A549 (cell line): Measurements from ENCODE around the gene VAMP3. TPM values are rescaled to one million over a fixed set of nuclear protein-coding genes. Genes with fewer than 3 reads are reported as not detected.

ENCODE experiments used
- ATAC-seq, 2 experiments: fragments of 200-7000 bp in 1 of 2; fragments of >200 bp in 1 of 2; cut with Nextera tagmentation in 1 of 2; cut with Tn5 transposase in 1 of 2; 3 replicates each; pipeline versions ENCODE4 v1.8.0 to v1.9.1; 2018 to 2020; ENCODE audit warnings: mild to moderate bottlenecking in 1 of 2, moderate library complexity in 1 of 2
- CTCF ChIA-PET: fragments of 300-600 bp; sonication (Branson Sonifier 250); formaldehyde crosslinking; extraction: SDS; loops from one replicate; lab custom pipeline; 2021; ENCODE audit warnings: antibody characterized with exemption, inconsistent platforms; lab: Yijun Ruan, JAX
- POLR2A ChIA-PET: fragments of 350-600 bp; formaldehyde crosslinking; extraction: SDS; loops from one replicate; lab custom pipeline; 2021; ENCODE audit warnings: antibody characterized with exemption, inconsistent platforms; lab: Yijun Ruan, JAX
- DNase-seq, 2 experiments: peaks; one replicate each; pipeline versions ENCODE4 v3.0.0 to v3.0.0-alpha.2; 2011 to 2016; ENCODE audit warnings: low read depth in 1 of 2, low spot score in 1 of 2
- FAIRE-seq: peaks from 2 replicates; lab custom pipeline; 2011; peaks lifted over from hg19 to GRCh38; lab: Jason Lieb, UNC
- H3K27ac ChIP-seq, 2 experiments: fragments of >200 bp; sonication (Bioruptor Twin); formaldehyde crosslinking; 3 replicates each; pipeline ENCODE4 v1.5.1; 2016 to 2017
- H3K4me1 ChIP-seq: fragments of >200 bp; sonication (Bioruptor Twin); formaldehyde crosslinking; 3 replicates; pipeline ENCODE4 v1.6.1; 2016
- H3K4me2 ChIP-seq: fragments of >200 bp; sonication (Bioruptor Twin); formaldehyde crosslinking; 3 replicates; pipeline ENCODE4 v1.6.1; 2016
- H3K4me3 ChIP-seq: fragments of >200 bp; sonication (Bioruptor Twin); formaldehyde crosslinking; 3 replicates; pipeline ENCODE4 v1.5.1; 2016
- H3K9me3 ChIP-seq: fragments of >200 bp; sonication (Bioruptor Twin); formaldehyde crosslinking; 3 replicates; pipeline ENCODE4 v1.6.1; 2016
- CHD2 ChIP-seq: fragments of 150-350 bp; IDR thresholded peaks from 2 replicates; pipeline ENCODE4 v1.6.1; 2014; ENCODE audit warnings: low read length; ENCODE audit not compliant: partially characterized antibody
- EHF ChIP-seq: fragments of 250-450 bp; sonication (Bioruptor Pico); IDR thresholded peaks from 2 replicates; pipeline ENCODE4 v1.5.0; 2020; ENCODE audit warnings: mild to moderate bottlenecking
- EHMT2 ChIP-seq: fragments of 200-600 bp; sonication (generic); IDR thresholded peaks from 2 replicates; pipeline ENCODE4 v1.6.1; 2016; ENCODE audit warnings: antibody characterized with exemption, low read depth, mild to moderate bottlenecking, moderate library complexity
- ESRRA ChIP-seq: fragments of 150-350 bp; IDR thresholded peaks from 2 replicates; pipeline ENCODE4 v1.6.1; 2014; ENCODE audit warnings: mild to moderate bottlenecking, low read length, borderline replicate concordance
- FOSL2 ChIP-seq, 2 experiments: fragments of 450-650 bp in 1 of 2; fragments of >200 bp in 1 of 2; sonication (Bioruptor Twin) in 1 of 2; formaldehyde crosslinking; IDR thresholded peaks; 2 replicates each; pipeline versions ENCODE4 v1.5.0 to v1.6.1; 2016 to 2020; ENCODE audit warnings: mild to moderate bottlenecking in 1 of 2, moderate library complexity in 1 of 2
- FOXS1 ChIP-seq: fragments of 250-450 bp; sonication (Bioruptor Pico); IDR thresholded peaks from 2 replicates; pipeline ENCODE4 v1.5.0; 2020; ENCODE audit warnings: mild to moderate bottlenecking, moderate library complexity
- KDM1A ChIP-seq: fragments of 200-600 bp; sonication (generic); IDR thresholded peaks from 2 replicates; pipeline ENCODE4 v1.6.1; 2016; ENCODE audit warnings: low read depth, mild to moderate bottlenecking
- KDM5A ChIP-seq: fragments of 200-600 bp; sonication (generic); IDR thresholded peaks from 2 replicates; pipeline ENCODE4 v1.6.1; 2016; ENCODE audit warnings: antibody characterized with exemption, mild to moderate bottlenecking
- MAFK ChIP-seq: fragments of 450-650 bp; IDR thresholded peaks from 2 replicates; pipeline ENCODE4 v1.6.1; 2014; ENCODE audit not compliant: partially characterized antibody
- NFE2L2 ChIP-seq: fragments of 150-350 bp; conservative IDR thresholded peaks from 2 replicates; pipeline ENCODE4 v1.6.1; 2014; ENCODE audit warnings: low read length
- POLR2A ChIP-seq: IDR thresholded peaks from 2 replicates; pipeline ENCODE4 v1.6.1; 2012; ENCODE audit warnings: mild to moderate bottlenecking, low read length
- RARB ChIP-seq: fragments of 250-450 bp; sonication (Bioruptor Pico); IDR thresholded peaks from 2 replicates; pipeline ENCODE4 v1.8.0; 2021; ENCODE audit warnings: mild to moderate bottlenecking, moderate library complexity
- TFCP2L1 ChIP-seq: fragments of 250-450 bp; sonication (Bioruptor Pico); IDR thresholded peaks from 2 replicates; pipeline ENCODE4 v1.5.0; 2021; ENCODE audit warnings: mild to moderate bottlenecking
- ZC3H11A ChIP-seq: fragments of 450-650 bp; IDR thresholded peaks from 2 replicates; pipeline ENCODE4 v1.6.1; 2014; ENCODE audit warnings: antibody characterized with exemption, mild to moderate bottlenecking
- ZFP36 ChIP-seq: fragments of 450-650 bp; IDR thresholded peaks from 2 replicates; pipeline ENCODE4 v1.6.1; 2014; ENCODE audit warnings: borderline replicate concordance; ENCODE audit not compliant: partially characterized antibody
- WGBS: methylation state at CpG from one replicate; pipeline ENCODE4 v1.1.6; 2017; ENCODE audit errors: missing lambda C conversion rate; 5-methylcytosine and 5-hydroxymethylcytosine counted together
- polyA plus RNA-seq, 4 experiments: library from polyadenylated mRNA; depleted of rRNA in 3 of 4; stranded (reverse); fragments of >200 nt; fragmentation: RNase III in 1 of 4; extraction: RNeasy Plus Mini Kit Qiagen cat#74134 plus additional on column Dnase treatment in 1 of 4; gene quantifications; 2 replicates in 3 of 4; 3 replicates in 1 of 4; pipeline ENCODE4 v1.2.3, GENCODE V29; 2011 to 2017
- TF ChIP-seq, protein P1 (sequence below): fragments of >200 bp; sonication (Bioruptor Twin); formaldehyde crosslinking; IDR thresholded peaks from 3 replicates; pipeline ENCODE4 v1.5.1; 2016
- TF ChIP-seq, protein P2 (sequence below): fragments of 200-600 bp; sonication (generic); IDR thresholded peaks from 2 replicates; pipeline ENCODE4 v1.6.1; 2016; ENCODE audit warnings: antibody characterized with exemption, mild to moderate bottlenecking, moderate library complexity

The VAMP3 gene
- polyA plus RNA-seq, 2 of the 4 experiments (the other 2 are of a cell fraction), result 65.1 to 79.3 TPM

GRCh38 chr1:7810395-7810794 is 39.3 kb downstream of the VAMP3 start:
- Histone ChIP-seq H3K27ac (no peak overlapping the region), H3K4me2 (no peak overlapping the region), H3K9me3 (peaks cover 22% of the 10 kb centered on the region), H3K4me3 (no peak overlapping the region), H3K4me1 (no peaks in the 10 kb centered on the region)
- ATAC-seq (peak in 1 of 2 experiments; percentile 34; a peak in 1 of 6 replicates), DNase-seq (peak in 1 of 2 experiments; percentile 5), FAIRE-seq (no peak)
- WGBS, result 53% methylated on average over 7 of the region's 7 CpGs
- TF ChIP-seq MAFK (peak; percentile 23), FOSL2 (IDR thresholded peaks at IDR 0.05) (no peak), FOSL2 (CRISPR knock-in tag; IDR thresholded peaks at IDR 0.05) (peak; percentile 60), RARB (no peak)
- CTCF ChIA-PET, result interaction anchor here (0.7 to 1.8 kb wide), 2 partner anchors 20 to 92 kb away, joined by 3 to 5 read pairs; no protein-coding TSS in a partner anchor
- POLR2A ChIA-PET, result no interaction called here

DNA sequence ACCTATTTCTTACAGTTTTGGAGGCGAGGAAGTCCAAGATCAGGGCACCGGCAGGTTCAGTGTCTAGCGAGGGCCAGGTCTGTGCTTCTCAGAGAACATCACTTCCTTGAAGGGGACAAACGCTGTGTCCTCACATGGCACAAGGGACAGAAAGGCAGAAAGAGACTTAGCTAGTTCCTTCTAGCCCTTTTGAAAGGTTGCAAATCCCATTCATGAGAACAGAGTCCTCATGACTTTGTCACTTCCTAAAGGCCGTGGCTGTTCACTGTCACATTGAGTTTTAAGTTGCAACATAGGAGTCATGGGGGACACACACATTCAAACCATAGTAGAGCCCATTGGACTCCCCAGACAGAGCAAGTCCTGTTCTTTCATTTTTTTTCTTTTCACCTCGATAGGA is 40.4 kb downstream of the VAMP3 start:
- Histone ChIP-seq H3K4me1 (no peaks in the 10 kb centered on the region), H3K27ac (no peak overlapping the region), H3K4me3 (no peak overlapping the region), H3K4me2 (no peak overlapping the region), H3K9me3 (peaks cover 22% of the 10 kb centered on the region)
- 88% methylated on average over 6 of the region's 6 CpGs for WGBS
- POLR2A ChIA-PET, result no interaction called here
- no peak for FAIRE-seq
- no peak for DNase-seq
- ATAC-seq, result no peak
- no peak for TF ChIP-seq KDM5A
- no peak for TF ChIP-seq POLR2A
- no peak for TF ChIP-seq RARB
- CTCF ChIA-PET, result interaction anchor here (0.6 to 1.8 kb wide), 3 partner anchors 91 to 1193 kb away, joined by 3 to 5 read pairs (median 4); no protein-coding TSS in a partner anchor

DNA sequence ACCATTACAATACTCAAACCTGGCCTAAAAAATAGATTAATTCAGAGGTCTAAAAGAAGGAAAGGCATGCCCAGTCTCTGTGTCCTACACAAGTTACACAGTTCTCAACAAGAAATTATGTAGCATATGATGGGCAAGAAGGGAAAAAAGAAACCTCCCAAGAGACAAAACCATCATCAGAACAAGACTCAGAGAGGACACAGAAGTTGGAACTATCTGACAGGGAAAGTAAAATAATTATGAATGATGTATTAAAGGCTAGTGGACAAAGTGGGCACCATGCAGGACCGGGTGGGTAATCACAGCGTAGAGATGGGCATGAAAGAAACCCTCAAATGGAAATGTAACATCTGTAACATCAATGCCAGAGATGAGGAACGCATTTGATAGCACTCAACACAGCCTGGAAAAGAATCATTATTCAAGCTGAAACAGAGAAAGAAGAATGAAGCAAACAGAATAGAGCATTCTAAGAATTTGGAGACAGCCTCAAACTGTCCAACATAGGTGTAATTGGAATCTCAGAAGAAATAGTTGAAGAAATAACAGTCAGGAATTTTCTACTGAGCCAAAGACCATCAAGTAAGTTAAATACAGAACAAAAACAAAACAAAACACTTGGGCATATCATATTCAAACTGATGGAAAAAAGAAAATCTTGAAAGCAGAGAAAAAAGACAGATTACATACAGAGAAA is 42.7 kb downstream of the VAMP3 start:
- peaks cover 22% of the 10 kb centered on the region for H3K9me3 ChIP-seq
- H3K4me2 ChIP-seq, result no peak overlapping the region
- DNase-seq (no peak), ATAC-seq (no peak), FAIRE-seq (no peak)
- ChIA-PET POLR2A (no interaction called here), CTCF (no interaction called here)
- no peak overlapping the region for H3K4me3 ChIP-seq
- no peaks in the 10 kb centered on the region for H3K4me1 ChIP-seq
- H3K27ac ChIP-seq, result no peak overlapping the region
- TF ChIP-seq NFE2L2, result no peak
- TF ChIP-seq FOXS1, result no peak
- TF ChIP-seq ZFP36, result no peak
- no peak for TF ChIP-seq KDM5A
- TF ChIP-seq, protein P1, sequence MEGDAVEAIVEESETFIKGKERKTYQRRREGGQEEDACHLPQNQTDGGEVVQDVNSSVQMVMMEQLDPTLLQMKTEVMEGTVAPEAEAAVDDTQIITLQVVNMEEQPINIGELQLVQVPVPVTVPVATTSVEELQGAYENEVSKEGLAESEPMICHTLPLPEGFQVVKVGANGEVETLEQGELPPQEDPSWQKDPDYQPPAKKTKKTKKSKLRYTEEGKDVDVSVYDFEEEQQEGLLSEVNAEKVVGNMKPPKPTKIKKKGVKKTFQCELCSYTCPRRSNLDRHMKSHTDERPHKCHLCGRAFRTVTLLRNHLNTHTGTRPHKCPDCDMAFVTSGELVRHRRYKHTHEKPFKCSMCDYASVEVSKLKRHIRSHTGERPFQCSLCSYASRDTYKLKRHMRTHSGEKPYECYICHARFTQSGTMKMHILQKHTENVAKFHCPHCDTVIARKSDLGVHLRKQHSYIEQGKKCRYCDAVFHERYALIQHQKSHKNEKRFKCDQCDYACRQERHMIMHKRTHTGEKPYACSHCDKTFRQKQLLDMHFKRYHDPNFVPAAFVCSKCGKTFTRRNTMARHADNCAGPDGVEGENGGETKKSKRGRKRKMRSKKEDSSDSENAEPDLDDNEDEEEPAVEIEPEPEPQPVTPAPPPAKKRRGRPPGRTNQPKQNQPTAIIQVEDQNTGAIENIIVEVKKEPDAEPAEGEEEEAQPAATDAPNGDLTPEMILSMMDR, result no peak
- WGBS, result 64% methylated on average over 3 of the region's 3 CpGs

DNA sequence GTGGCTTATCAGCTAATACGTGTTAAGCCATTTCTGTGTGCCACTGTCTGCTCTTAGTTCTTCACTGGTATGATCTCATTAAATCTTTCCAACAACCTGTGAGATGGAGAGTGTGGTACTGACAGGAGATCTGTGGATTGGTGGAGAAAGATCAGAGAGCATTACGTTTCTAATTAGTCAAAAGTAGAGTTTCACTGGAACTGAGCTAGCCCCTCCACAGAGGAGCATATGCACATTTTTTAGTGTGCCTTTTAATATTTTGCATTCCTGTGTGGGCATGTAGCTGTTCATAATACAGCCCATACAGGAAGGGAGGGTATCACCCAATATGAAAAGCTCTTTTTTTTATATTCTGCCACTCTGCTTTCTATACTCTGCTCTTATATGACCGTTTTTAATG is 50.2 kb downstream of the VAMP3 start:
- ChIA-PET POLR2A (no interaction called here), CTCF (interaction anchor here (0.7 to 1.0 kb wide), 2 partner anchors 14 to 16 kb away, joined by 3 to 4 read pairs; no protein-coding TSS in a partner anchor)
- ATAC-seq (no peak), DNase-seq (no peak), FAIRE-seq (no peak)
- H3K27ac ChIP-seq, result no peak overlapping the region
- no peak overlapping the region for H3K4me3 ChIP-seq
- no peak overlapping the region for H3K4me2 ChIP-seq
- TF ChIP-seq RARB (no peak), ZC3H11A (no peak), EHMT2 (no peak), ESRRA (no peak), KDM1A (no peak), TFCP2L1 (CRISPR knock-in tag) (no peak), CHD2 (no peak), POLR2A (no peak), EHF (no peak)
- TF ChIP-seq, protein P2, sequence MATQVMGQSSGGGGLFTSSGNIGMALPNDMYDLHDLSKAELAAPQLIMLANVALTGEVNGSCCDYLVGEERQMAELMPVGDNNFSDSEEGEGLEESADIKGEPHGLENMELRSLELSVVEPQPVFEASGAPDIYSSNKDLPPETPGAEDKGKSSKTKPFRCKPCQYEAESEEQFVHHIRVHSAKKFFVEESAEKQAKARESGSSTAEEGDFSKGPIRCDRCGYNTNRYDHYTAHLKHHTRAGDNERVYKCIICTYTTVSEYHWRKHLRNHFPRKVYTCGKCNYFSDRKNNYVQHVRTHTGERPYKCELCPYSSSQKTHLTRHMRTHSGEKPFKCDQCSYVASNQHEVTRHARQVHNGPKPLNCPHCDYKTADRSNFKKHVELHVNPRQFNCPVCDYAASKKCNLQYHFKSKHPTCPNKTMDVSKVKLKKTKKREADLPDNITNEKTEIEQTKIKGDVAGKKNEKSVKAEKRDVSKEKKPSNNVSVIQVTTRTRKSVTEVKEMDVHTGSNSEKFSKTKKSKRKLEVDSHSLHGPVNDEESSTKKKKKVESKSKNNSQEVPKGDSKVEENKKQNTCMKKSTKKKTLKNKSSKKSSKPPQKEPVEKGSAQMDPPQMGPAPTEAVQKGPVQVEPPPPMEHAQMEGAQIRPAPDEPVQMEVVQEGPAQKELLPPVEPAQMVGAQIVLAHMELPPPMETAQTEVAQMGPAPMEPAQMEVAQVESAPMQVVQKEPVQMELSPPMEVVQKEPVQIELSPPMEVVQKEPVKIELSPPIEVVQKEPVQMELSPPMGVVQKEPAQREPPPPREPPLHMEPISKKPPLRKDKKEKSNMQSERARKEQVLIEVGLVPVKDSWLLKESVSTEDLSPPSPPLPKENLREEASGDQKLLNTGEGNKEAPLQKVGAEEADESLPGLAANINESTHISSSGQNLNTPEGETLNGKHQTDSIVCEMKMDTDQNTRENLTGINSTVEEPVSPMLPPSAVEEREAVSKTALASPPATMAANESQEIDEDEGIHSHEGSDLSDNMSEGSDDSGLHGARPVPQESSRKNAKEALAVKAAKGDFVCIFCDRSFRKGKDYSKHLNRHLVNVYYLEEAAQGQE, result no peak
- no peaks in the 10 kb centered on the region for H3K4me1 ChIP-seq
- 73% methylated on average over 3 of the region's 3 CpGs for WGBS
- H3K9me3 ChIP-seq, result no peaks in the 10 kb centered on the region
